Effector memory CD4-positive, alpha-beta T cell (primary cell): ENCODE data around the gene FAM47C.
"Not testable (repeated sequence)": the region's sequence is repeated elsewhere in the genome, so short reads cannot be mapped to it uniquely, and the experiment has no call there.

Source experiments
- DNase-seq, 3 donors: peaks; one replicate each; pipeline ENCODE4 v3.0.0-alpha.2; 2020
- H3K27ac ChIP-seq: 2 replicates; pipeline ENCODE4 v1.7.0; 2013; ENCODE audit warnings: mild to moderate bottlenecking, low read length, moderate library complexity; ENCODE audit not compliant: insufficient read depth, poor library complexity, severe bottlenecking
- H3K27me3 ChIP-seq: replicated peaks from 2 replicates; pipeline ENCODE4 v1.7.0; 2013; ENCODE audit warnings: mild to moderate bottlenecking, low read length; ENCODE audit not compliant: insufficient read depth, control insufficient read depth, poor library complexity, severe bottlenecking
- H3K36me3 ChIP-seq: 2 replicates; pipeline ENCODE4 v1.7.0; 2013; ENCODE audit warnings: mild to moderate bottlenecking, low read length, moderate library complexity; ENCODE audit not compliant: control insufficient read depth, insufficient read depth
- H3K4me1 ChIP-seq: 2 replicates; pipeline ENCODE4 v1.7.0; 2013; ENCODE audit warnings: low read length, mild to moderate bottlenecking; ENCODE audit not compliant: control insufficient read depth, insufficient read depth, poor library complexity, severe bottlenecking
- H3K4me3 ChIP-seq: 2 replicates; pipeline ENCODE4 v1.7.0; 2013; ENCODE audit warnings: low read length, low read depth, mild to moderate bottlenecking; ENCODE audit not compliant: insufficient read depth, poor library complexity, severe bottlenecking
- H3K9me3 ChIP-seq: 2 replicates; pipeline ENCODE4 v1.7.0; 2013; ENCODE audit warnings: mild to moderate bottlenecking, low read length, moderate library complexity; ENCODE audit not compliant: control insufficient read depth
- total RNA-seq, 3 donors: gene quantifications; one replicate each; lab custom pipeline; 2026; lab: John Stamatoyannopoulos, UW

FAM47C gene
- total RNA-seq = 0 reads per million in 3 donors

- not testable (repeated sequence) for H3K27me3 ChIP-seq, H3K4me3 ChIP-seq, H3K27ac ChIP-seq, H3K4me1 ChIP-seq, DNase-seq, H3K36me3 ChIP-seq, H3K9me3 ChIP-seq
These were observed at the start of gene FAM47C for GRCh38 chrX:37008182-37008581. FAM47C (plus strand) TSS chrX:37008366; CDS start chrX:37008411, 45 bp downstream.

DNA sequence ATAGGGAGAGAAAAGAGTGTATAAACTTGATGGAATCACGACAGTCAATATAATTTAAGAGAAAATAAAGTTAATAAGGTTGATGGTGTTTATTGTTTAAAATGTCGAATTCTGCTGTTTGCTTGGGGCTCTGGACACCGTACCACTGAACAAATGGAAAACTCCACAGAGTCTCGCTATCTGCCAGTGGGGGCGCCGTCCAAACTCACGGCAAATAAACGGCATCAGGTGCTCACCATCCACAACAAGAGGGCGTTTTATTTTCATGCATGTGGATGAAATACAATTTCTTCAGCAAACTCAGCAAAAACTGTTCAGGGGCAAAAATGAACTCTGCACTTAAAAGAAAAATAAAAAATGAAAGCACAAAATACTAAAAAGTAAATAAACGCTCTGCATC lies 46.6 kb upstream of the FAM47C start:
- Histone ChIP-seq H3K36me3 (no peaks in the 10 kb centered on the region), H3K27ac (no peak overlapping the region), H3K4me1 (no peaks in the 10 kb centered on the region), H3K9me3 (no peaks in the 10 kb centered on the region), H3K27me3 (no peaks in the 10 kb centered on the region), H3K4me3 (no peak overlapping the region)
- DNase-seq = no peak

DNA sequence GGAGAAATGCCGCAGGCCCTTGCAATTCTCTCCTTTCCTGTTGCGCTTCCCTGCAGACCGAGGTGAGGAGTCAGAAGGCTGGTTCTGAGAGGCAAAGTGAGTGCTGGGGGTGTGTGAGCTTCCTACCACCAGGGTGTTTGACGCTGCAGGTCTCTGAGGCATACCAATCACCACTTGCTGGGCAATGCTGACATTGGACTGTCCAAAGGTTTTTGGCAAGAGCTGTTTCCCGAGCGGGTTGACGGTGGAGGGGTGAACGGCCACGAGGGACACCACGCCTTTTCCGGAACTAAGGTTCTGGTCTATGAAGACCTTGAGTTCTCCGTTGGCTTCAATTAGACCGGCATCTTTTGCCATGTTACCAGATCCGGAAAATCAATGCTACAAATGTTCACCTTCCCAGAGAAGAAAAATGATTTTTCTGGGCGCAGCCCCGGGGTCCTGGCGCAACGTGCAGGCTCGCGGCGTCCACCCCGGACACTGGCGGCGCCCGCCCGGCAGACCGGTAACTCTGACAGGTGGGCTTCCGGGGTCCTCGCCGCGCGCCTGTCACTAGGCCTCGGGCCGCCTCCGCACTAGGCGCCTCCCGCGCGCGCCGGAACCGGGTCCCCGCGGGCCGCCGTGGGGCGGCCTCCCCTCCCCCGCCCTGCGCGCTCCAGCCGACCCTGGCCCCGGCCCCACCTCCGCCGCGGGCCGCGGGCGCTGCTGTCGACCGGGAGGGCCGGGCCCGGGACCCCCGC lies 44.9 kb upstream of the FAM47C start:
- no peak overlapping the region for H3K4me3 ChIP-seq

DNA sequence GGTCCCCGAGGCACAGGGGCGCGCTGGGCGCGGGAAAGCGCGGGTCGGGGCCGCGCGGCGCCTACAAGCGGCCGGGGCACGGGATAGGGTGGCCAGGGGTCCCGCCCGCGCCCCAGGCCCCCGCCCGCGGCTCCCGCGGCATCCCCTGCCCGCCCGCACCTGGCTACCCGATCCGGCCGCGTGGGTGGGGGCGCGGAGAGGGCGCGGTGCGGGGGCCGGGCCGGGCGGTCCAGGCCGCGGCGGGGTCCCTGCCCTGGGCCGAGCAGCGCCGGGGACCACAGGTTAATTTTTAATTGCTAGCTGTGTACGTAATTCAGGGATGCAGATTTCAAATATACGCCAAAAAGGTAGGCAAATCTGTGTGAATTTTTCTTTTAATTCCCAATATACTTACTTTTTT lies 44.3 kb upstream of the FAM47C start:
- Histone ChIP-seq H3K27ac (no peak overlapping the region), H3K36me3 (no peaks in the 10 kb centered on the region), H3K4me3 (no peak overlapping the region), H3K4me1 (no peaks in the 10 kb centered on the region), H3K9me3 (no peaks in the 10 kb centered on the region), H3K27me3 (no peaks in the 10 kb centered on the region)
- DNase-seq = no peak

More for the DNA sequence above, 44.9 kb upstream of the FAM47C start:
- DNase-seq = no peak
- Histone ChIP-seq H3K27ac (no peak overlapping the region), H3K27me3 (no peaks in the 10 kb centered on the region), H3K4me1 (no peaks in the 10 kb centered on the region), H3K36me3 (no peaks in the 10 kb centered on the region), H3K9me3 (no peaks in the 10 kb centered on the region)

- no peaks in the 10 kb centered on the region for H3K36me3 ChIP-seq
- H3K9me3 ChIP-seq = no peaks in the 10 kb centered on the region
- DNase-seq = no peak
- H3K27ac ChIP-seq = no peak overlapping the region
- H3K27me3 ChIP-seq = no peaks in the 10 kb centered on the region
- no peak overlapping the region for H3K4me3 ChIP-seq
- H3K4me1 ChIP-seq = no peaks in the 10 kb centered on the region
These were observed 34.6 kb upstream of the FAM47C start for GRCh38 chrX:36973575-36973974.

DNA sequence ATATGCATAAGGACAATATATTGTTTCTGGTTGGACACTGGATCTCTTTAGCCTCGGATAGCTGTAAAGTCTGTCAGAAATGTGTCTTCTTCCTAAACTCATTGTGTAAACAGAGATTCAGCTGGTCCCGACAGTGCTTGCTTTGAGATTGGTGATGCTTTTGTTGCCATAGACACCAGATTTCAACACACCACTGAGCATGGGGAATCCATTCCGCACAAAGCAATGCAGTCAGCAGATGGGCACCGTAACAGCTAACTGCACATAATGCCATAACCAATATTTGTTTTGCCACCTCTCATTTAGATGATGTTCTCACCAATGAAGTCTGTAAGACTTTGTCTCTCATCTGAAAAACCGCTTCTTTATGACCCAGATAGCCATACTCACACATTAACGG lies 33.3 kb upstream of the FAM47C start:
- Histone ChIP-seq H3K27me3 (no peaks in the 10 kb centered on the region), H3K4me1 (no peaks in the 10 kb centered on the region), H3K27ac (no peak overlapping the region), H3K4me3 (no peak overlapping the region), H3K9me3 (no peaks in the 10 kb centered on the region), H3K36me3 (no peaks in the 10 kb centered on the region)
- DNase-seq = no peak

- Histone ChIP-seq H3K4me3 (no peak overlapping the region), H3K9me3 (no peaks in the 10 kb centered on the region), H3K4me1 (no peaks in the 10 kb centered on the region), H3K36me3 (no peaks in the 10 kb centered on the region), H3K27me3 (no peaks in the 10 kb centered on the region), H3K27ac (no peak overlapping the region)
- no peak for DNase-seq
These were observed 29.3 kb upstream of the FAM47C start for GRCh38 chrX:36978886-36979285.

- Histone ChIP-seq H3K27me3 (no peaks in the 10 kb centered on the region), H3K4me3 (no peak overlapping the region), H3K9me3 (no peaks in the 10 kb centered on the region), H3K36me3 (no peaks in the 10 kb centered on the region), H3K27ac (no peak overlapping the region), H3K4me1 (no peaks in the 10 kb centered on the region)
- no peak for DNase-seq
These were observed 24.3 kb upstream of the FAM47C start for GRCh38 chrX:36983831-36984230.

GRCh38 chrX:36985416-36986209 lies 22.6 kb upstream of the FAM47C start:
- not testable (repeated sequence) for H3K9me3 ChIP-seq, H3K27me3 ChIP-seq, H3K27ac ChIP-seq, H3K36me3 ChIP-seq, DNase-seq, H3K4me3 ChIP-seq, H3K4me1 ChIP-seq

DNA sequence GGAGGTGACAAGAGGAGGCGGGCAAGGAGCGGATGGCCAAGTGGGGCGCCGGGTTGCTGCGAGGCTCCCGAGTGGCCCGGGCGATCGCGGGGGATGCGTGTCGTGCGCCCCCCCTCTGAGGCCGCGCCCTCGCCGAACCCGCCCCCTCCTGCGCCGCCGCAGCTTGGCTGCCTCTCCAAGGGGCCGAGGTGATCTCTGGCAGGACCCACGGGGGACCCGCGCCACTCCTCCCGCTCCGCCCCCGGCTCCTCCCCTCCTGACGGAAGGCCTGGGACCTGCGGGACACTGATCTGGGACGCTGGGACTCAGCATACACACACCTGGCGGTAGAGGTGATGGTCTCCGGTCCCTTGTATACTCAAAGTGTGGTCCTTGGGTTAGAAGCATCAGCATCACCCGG lies 21.9 kb upstream of the FAM47C start:
- Histone ChIP-seq H3K27me3 (no peaks in the 10 kb centered on the region), H3K27ac (no peak overlapping the region), H3K4me1 (no peaks in the 10 kb centered on the region), H3K36me3 (no peaks in the 10 kb centered on the region), H3K4me3 (no peak overlapping the region), H3K9me3 (no peaks in the 10 kb centered on the region)
- DNase-seq = no peak
